ENCODE data around the gene PTPN6.

Gene PTPN6

DNA sequence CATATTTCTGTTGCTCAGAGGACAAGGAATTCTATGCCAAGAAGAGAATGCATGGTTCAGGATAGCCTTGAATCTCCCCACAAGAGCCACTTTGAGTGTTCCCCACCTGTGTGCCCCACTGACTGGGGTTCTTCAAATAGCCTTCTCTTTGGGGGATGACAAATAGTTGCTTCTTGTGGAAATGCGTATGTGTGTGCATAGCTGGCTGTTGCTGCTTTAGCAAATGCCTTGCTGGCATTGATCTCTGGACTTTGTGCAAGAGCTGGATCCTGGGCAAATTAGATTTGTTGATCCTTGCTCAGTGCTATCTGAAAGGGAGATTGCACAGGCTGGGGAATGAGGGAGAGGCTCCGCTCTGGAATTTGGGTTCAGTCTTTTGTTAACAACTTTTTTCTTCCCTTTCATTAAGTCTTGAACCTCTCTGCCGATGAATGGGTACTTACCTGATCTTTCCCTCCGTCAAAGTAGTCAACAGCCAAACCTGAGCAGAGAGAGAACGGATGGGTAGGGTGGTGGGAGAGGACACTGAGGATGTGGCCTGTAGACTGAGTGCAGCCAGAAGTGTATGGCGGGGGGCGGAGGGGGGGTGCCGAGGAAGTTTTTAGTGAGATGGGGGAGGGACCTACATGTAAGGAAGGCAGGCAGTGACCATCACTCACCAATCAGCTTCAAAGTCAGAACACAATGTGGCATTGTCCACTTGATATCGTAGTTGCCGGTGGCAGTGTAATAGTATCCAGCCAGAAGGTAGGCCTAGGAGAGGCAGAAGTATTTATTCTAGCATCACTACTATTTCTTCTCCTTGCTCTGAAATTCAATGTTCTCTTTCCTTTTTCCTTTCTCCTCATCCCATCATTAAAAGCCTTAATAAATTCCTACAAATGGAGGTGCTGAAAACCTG, 30.2 kb downstream of the PTPN6 start:
- DNase-seq (ENCODE audit: low read depth), result no peak
- H3K4me3 ChIP-seq (ENCODE audit: low read depth, low read length), result no peak overlapping the region
- TF ChIP-seq, protein P1, sequence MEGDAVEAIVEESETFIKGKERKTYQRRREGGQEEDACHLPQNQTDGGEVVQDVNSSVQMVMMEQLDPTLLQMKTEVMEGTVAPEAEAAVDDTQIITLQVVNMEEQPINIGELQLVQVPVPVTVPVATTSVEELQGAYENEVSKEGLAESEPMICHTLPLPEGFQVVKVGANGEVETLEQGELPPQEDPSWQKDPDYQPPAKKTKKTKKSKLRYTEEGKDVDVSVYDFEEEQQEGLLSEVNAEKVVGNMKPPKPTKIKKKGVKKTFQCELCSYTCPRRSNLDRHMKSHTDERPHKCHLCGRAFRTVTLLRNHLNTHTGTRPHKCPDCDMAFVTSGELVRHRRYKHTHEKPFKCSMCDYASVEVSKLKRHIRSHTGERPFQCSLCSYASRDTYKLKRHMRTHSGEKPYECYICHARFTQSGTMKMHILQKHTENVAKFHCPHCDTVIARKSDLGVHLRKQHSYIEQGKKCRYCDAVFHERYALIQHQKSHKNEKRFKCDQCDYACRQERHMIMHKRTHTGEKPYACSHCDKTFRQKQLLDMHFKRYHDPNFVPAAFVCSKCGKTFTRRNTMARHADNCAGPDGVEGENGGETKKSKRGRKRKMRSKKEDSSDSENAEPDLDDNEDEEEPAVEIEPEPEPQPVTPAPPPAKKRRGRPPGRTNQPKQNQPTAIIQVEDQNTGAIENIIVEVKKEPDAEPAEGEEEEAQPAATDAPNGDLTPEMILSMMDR (IDR thresholded peaks at IDR 0.05; ENCODE audit: low read depth, low read length, missing control alignments), result no peak

DNA sequence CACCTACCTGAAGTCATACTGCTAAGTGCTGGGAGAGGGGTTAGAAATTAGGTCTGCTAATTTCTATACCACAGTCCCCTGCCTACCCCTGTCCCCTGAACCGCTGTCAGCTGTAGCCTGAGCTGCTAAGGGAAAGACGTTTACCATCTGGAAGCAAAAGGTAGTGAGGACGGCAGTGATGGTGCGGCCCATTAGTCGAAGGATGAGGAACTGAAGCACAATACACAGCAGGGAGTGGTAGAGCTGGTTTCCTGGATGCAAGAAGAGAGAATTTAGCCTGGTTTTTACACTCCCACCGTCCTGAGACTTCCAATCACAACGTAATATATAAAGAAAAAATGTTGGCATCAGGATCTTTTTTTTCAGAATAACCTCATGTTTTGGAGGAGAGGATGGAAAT, 31.4 kb downstream of the PTPN6 start:
- DNase-seq (ENCODE audit: low read depth), result no peak
- TF ChIP-seq, protein P1 (IDR thresholded peaks at IDR 0.05; ENCODE audit: low read depth, low read length, missing control alignments), result no peak
- H3K4me3 ChIP-seq (ENCODE audit: low read depth, low read length), result no peak overlapping the region

DNA sequence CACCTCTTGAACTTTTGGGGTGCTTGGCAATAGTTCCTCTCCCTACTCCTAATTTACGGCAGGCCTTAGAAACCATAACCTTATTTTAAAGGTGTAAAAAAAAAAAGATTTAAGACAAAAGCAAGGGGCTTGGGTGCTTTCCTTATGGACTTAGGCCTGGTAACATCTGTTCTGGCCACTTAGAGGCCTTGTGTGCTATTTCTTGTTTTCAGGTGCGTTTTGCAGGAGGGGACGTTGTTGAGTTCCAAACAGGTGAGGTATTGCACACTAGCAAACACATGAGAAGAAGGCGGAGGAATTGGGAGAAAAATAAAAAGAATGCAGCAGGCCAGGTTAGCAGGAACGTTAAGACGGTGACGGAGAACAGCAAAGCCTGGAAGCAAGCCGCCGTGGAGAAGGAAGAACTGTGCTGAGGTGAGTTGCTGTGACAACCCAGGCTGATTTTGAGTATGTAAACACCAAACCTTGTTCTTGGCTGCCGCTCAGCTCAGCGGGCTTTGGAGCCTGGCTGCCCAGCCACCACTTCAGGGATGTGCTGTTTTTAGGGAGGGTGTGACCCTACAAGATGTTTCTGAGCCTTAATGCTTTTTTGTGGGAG, 36.9 kb downstream of the PTPN6 start:
- no peak for DNase-seq (ENCODE audit: low read depth)
- H3K4me3 ChIP-seq (ENCODE audit: low read depth, low read length), result no peak overlapping the region

DNA sequence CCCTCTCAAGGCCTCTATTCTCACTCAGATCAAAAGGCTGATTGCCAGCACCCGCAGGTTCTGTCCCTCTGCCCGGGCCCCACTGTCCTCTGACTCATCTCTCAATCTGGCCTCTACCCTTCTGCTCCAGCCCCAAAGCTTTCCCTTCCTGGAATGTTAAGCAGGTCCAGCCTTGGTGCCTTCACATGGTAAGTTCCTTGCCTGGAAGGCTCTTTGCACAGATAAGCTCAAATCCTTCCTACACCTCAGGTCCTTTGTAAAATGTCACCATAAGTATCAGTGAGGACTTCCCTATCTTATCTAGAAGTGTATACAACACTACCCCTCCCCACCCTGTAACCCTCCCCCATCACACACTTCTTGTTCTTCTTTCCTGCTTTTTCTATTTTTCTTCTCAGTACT, 44.9 kb downstream of the PTPN6 start:
- TF ChIP-seq, protein P1 (IDR thresholded peaks at IDR 0.05; ENCODE audit: low read depth, low read length, missing control alignments), result no peak
- no peak overlapping the region for H3K4me3 ChIP-seq (ENCODE audit: low read depth, low read length)
- no peak for DNase-seq (ENCODE audit: low read depth)

More for the DNA sequence above, 36.9 kb downstream of the PTPN6 start:
- TF ChIP-seq, protein P1 (IDR thresholded peaks at IDR 0.05; ENCODE audit: low read depth, low read length, missing control alignments), result no peak

DNA sequence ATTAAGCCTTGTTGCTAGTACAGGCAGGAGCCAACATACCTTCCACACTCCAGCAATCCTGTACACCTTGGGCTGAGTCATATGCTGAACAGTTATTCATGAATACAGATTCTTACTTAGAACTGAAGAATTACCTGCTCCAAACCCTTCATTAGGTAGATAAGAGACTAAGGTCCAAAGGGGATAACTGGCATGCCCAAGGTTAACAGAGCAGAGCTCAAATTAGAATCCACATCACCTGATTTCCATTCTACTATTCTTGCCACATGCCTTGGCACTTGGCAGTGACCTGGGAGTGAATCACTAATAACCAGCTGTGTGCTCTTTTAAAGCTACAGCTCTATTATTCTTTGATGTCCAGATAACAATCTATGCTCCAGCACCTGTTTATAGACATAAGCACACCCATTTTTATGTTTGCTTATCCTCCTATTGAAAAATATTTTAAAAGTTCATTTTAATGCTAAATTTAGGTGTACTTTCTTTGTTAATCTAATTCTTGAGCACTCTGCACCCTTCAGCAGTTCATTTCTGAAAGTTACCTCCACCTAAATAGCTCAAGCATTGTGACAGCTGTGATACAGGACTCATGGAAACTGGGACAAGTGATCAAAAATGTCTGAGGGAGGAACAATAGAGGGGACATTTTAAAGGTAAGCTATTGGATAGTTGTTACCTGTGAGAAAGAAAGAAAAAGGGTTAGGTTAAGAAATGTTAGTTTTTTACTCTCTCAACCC, 47.7 kb downstream of the PTPN6 start:
- DNase-seq (ENCODE audit: low read depth), result no peak
- H3K4me3 ChIP-seq (ENCODE audit: low read depth, low read length), result no peak overlapping the region
- TF ChIP-seq, protein P1 (IDR thresholded peaks at IDR 0.05; ENCODE audit: low read depth, low read length, missing control alignments), result no peak

DNA sequence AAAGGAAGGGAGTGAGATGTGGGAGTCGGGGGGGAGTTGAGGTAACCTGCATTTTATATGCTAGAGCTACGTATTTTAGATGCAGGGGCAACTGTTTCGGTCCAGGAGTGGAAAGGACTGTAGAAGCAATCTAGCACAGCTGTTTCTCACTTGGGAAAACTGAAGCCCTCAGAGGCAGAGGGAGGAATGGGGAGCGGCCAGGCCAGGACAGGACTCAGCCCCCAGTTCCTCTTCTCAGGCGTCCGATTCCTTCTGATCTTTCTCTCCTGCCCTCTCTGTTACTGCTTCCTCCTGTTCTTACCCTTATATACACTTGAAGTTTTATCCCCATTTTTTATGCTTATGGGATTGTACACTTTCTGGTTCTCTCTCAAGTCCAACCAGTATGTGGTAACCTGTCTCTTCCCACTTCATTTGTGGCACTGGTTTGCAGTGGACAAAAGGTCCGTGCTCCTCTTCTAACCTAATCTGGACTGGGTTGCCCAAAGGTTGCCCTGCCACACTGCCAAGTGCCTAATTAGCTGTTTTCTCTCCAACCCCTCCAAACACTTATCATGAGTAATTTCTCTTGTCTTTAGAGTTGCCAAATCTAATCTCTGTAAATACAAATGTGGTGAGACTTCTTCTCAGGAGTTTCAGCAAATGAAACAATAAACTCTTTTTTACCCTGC, 50.9 kb downstream of the PTPN6 start:
- no peak overlapping the region for H3K4me3 ChIP-seq (ENCODE audit: low read depth, low read length)
- TF ChIP-seq, protein P1 (IDR thresholded peaks at IDR 0.05; ENCODE audit: low read depth, low read length, missing control alignments), result no peak
- DNase-seq (ENCODE audit: low read depth), result no peak

Data from GM12864 (cell line).